Esophagus squamous epithelium (tissue), 5 donors: ENCODE data around the gene KLHL36. TPM values are rescaled to one million over a fixed set of nuclear protein-coding genes. Genes with fewer than 3 reads are reported as not detected.

Experiments
- DNase-seq: peaks from one replicate; lab custom pipeline; 2025; lab: John Stamatoyannopoulos, UW
- H3K27ac ChIP-seq, 4 donors: fragments of 200-600 bp; sonication (generic); one replicate each; pipeline ENCODE4 v1.5.1; 2016 to 2019; ENCODE audit warnings: mild to moderate bottlenecking in 1 of 4
- H3K27me3 ChIP-seq, 4 donors: fragments of 200-600 bp; sonication (generic); 1 replicate in 3 of 4; 2 replicates in 1 of 4; pipeline versions ENCODE4 v1.5.1 to v1.6.0; 2017 to 2021; ENCODE audit warnings: antibody characterized with exemption in 1 of 4
- H3K36me3 ChIP-seq, 3 donors: fragments of 200-600 bp; sonication (generic); one replicate each; pipeline ENCODE4 v1.5.1; 2016 to 2019
- H3K4me1 ChIP-seq, 3 donors: fragments of 200-600 bp; sonication (generic); one replicate each; pipeline ENCODE4 v1.5.1; 2017 to 2019
- H3K4me3 ChIP-seq, 4 donors: fragments of 200-600 bp; sonication (generic); 1 replicate in 3 of 4; 2 replicates in 1 of 4; pipeline ENCODE4 v1.5.1; 2016 to 2019; ENCODE audit warnings: mild to moderate bottlenecking in 2 of 4, moderate library complexity in 1 of 4
- H3K9me3 ChIP-seq, 3 donors: fragments of 200-600 bp; sonication (generic); one replicate each; pipeline ENCODE4 v1.5.1; 2016 to 2019
- CTCF ChIP-seq, 6 experiments: fragments of 450-650 bp in 4 of 6; fragments of 200-600 bp in 2 of 6; sonication (generic) in 2 of 6; IDR thresholded peaks; one replicate each; pipeline ENCODE4 v1.5.1; 2016 to 2019; ENCODE audit warnings: antibody characterized with exemption in 6 of 6, mild to moderate bottlenecking in 4 of 6, moderate library complexity in 4 of 6
- POLR2A ChIP-seq, 4 donors: fragments of 450-650 bp; IDR thresholded peaks; one replicate each; pipeline ENCODE4 v1.6.1; 2017; ENCODE audit warnings: antibody characterized with exemption in 4 of 4, mild to moderate bottlenecking in 4 of 4, moderate library complexity in 3 of 4
- WGBS, 2 donors: methylation state at CpG; one replicate each; pipeline ENCODE4 v1.1.5; 2018; 5-methylcytosine and 5-hydroxymethylcytosine counted together
- intact Hi-C: fragments of 100-400 bp; cut with DNase I; formaldehyde crosslinking; loops from one replicate; pipeline ENCODE4 v1.15.0; 2022
- total RNA-seq, 4 donors: library from RNA; depleted of rRNA; stranded (reverse); fragments of >200 nt; gene quantifications; one replicate each; pipeline ENCODE4 v1.1.0, GENCODE V29; 2016
- donor health status: DM: yes; HTN: yes; CAD: no.

Gene KLHL36
- total RNA-seq, 4 donors from 2014 or later, result 28.7 to 58.6 (median 40.1) TPM

- intact Hi-C loops, result no loop called here
- peaks cover 20 to 85% (median 22%) of the 10 kb centered on the region in 3 donors for H3K4me1 ChIP-seq
Measured at GRCh38 chr16:84706856-84707255, 58.5 kb downstream of the KLHL36 start.

GRCh38 chr16:84709609-84710008, 61.3 kb downstream of the KLHL36 start:
- TF ChIP-seq POLR2A (IDR thresholded peaks at IDR 0.05) (no peak), CTCF (IDR thresholded peaks at IDR 0.05) (no peak)
- Histone ChIP-seq H3K9me3 (no peaks in the 10 kb centered on the region), H3K27ac (no peak overlapping the region), H3K36me3 (peaks cover 0 to 4% (median 0%) of the 10 kb centered on the region in 3 donors), H3K4me3 (no peak overlapping the region), H3K4me1 (peaks cover 3 to 71% (median 14%) of the 10 kb centered on the region in 3 donors), H3K27me3 (no peaks in the 10 kb centered on the region)
- DNase-seq, result no peak
- intact Hi-C loops, result no loop called here
- 84 to 85% methylated on average over 10 of the region's 10 CpGs for WGBS, 2 donors

More at GRCh38 chr16:84706856-84707255, 58.5 kb downstream of the KLHL36 start:
- no peak for DNase-seq
- TF ChIP-seq CTCF (IDR thresholded peaks at IDR 0.05) (no peak), POLR2A (IDR thresholded peaks at IDR 0.05) (no peak)
- H3K27ac ChIP-seq, result no peak overlapping the region
- H3K4me3 ChIP-seq, result no peak overlapping the region
- WGBS, 2 donors, result 80 to 86% methylated on average over 1 of the region's 1 CpG
- H3K36me3 ChIP-seq, result peaks cover 0 to 4% (median 0%) of the 10 kb centered on the region in 3 donors
- no peaks in the 10 kb centered on the region for H3K9me3 ChIP-seq
- H3K27me3 ChIP-seq, result no peaks in the 10 kb centered on the region

- peaks cover 3 to 60% (median 12%) of the 10 kb centered on the region in 3 donors for H3K4me1 ChIP-seq
- 64 to 83% methylated on average over 10 to 11 of the region's 11 CpGs for WGBS, 2 donors
- no peak for DNase-seq
- no peaks in the 10 kb centered on the region for H3K9me3 ChIP-seq
- TF ChIP-seq POLR2A (IDR thresholded peaks at IDR 0.05), result no peak
- no peak for TF ChIP-seq CTCF (IDR thresholded peaks at IDR 0.05)
- peaks cover 0 to 4% (median 0%) of the 10 kb centered on the region in 3 donors for H3K36me3 ChIP-seq
- no peaks in the 10 kb centered on the region for H3K27me3 ChIP-seq
- intact Hi-C loops, result no loop called here
- no peak overlapping the region for H3K4me3 ChIP-seq
- H3K27ac ChIP-seq, result no peak overlapping the region
Measured at GRCh38 chr16:84710686-84711085, 62.4 kb downstream of the KLHL36 start.

Other genes starting within 250 kb of the KLHL36 start
- 10 to 100 TPM; 20.2 to 35.9 (median 29.9) TPM for gene MEAK7, start 143.9 kb upstream of the KLHL36 start, total RNA-seq
- 10 to 100 TPM in 3 of 4 donors, 1 to 10 TPM in 1; 7.9 to 34.2 (median 23.4) TPM for gene COTL1, start 30.4 kb upstream of the KLHL36 start, total RNA-seq
- 10 to 100 TPM; 44.7 to 71.5 (median 56.0) TPM for gene USP10, start 51.5 kb downstream of the KLHL36 start, total RNA-seq
- 100 to 1,000 TPM in 1 of 4 donors, 10 to 100 TPM in 2, 1 to 10 TPM in 1; 6.0 to 166 (median 24.2) TPM for gene CRISPLD2, start 171.5 kb downstream of the KLHL36 start, total RNA-seq